Neural crest cell (in vitro differentiated cells): ENCODE measurements around the gene NFAM1. TPM values are rescaled to one million over a fixed set of nuclear protein-coding genes. Genes with fewer than 3 reads are reported as not detected.

ENCODE experiments used
- DNase-seq: peaks from one replicate; pipeline ENCODE4 v3.0.0; 2021; ENCODE audit warnings: low read depth, mixed read lengths, low spot score
- H3K27ac Mint-ChIP-seq: one replicate; pipeline ENCODE4 v1.8.0; 2021; ENCODE audit warnings: mild to moderate bottlenecking, mixed read lengths; ENCODE audit not compliant: unreplicated experiment
- H3K27me3 Mint-ChIP-seq: 2 replicates; pipeline ENCODE4 v1.8.0; 2021; ENCODE audit warnings: low read depth, mild to moderate bottlenecking, mixed read lengths
- H3K36me3 Mint-ChIP-seq: 2 replicates; pipeline ENCODE4 v1.8.0; 2021; ENCODE audit warnings: low read depth, mild to moderate bottlenecking, mixed read lengths
- H3K4me1 Mint-ChIP-seq: 2 replicates; pipeline ENCODE4 v1.8.0; 2021; ENCODE audit warnings: mixed read lengths
- H3K4me3 Mint-ChIP-seq: one replicate; pipeline ENCODE4 v1.8.0; 2021; ENCODE audit warnings: mild to moderate bottlenecking, mixed read lengths
- H3K9me3 Mint-ChIP-seq: 2 replicates; pipeline ENCODE4 v1.8.0; 2021; ENCODE audit warnings: mixed read lengths
- total RNA-seq: library from RNA; stranded (reverse); gene quantifications from 2 replicates; pipeline ENCODE4 v1.2.1, GENCODE V29; 2021
- TF ChIP-seq, protein P1 (sequence below): fragments of 200-600 bp; sonication (generic); conservative IDR thresholded peaks from 2 replicates; pipeline ENCODE4 v1.5.0; 2021; ENCODE audit warnings: antibody characterized with exemption, mild to moderate bottlenecking

NFAM1 gene
- total RNA-seq, 1 donor from 2014 or later: 0.07 TPM

DNA sequence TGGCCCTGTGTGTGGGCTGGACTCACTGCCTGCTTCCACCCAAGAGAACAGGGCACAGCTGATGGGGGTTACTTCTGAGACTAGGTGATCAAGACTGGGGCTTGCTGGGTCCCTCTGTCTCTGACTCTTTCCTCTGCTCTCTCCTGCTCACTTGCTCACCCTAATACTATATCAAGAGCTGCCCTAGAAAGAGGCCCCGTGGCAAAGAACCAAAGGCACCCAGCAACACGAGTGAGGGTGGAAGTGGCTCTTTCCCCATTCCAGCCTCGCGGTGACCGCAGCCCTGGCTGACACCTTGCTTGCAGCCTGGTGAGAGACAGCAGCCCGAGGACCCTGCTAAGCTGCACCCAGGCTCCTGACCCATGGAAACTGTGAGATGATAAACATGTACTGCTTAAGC is 20.7 kb upstream of the NFAM1 start:
- TF ChIP-seq, protein P1, sequence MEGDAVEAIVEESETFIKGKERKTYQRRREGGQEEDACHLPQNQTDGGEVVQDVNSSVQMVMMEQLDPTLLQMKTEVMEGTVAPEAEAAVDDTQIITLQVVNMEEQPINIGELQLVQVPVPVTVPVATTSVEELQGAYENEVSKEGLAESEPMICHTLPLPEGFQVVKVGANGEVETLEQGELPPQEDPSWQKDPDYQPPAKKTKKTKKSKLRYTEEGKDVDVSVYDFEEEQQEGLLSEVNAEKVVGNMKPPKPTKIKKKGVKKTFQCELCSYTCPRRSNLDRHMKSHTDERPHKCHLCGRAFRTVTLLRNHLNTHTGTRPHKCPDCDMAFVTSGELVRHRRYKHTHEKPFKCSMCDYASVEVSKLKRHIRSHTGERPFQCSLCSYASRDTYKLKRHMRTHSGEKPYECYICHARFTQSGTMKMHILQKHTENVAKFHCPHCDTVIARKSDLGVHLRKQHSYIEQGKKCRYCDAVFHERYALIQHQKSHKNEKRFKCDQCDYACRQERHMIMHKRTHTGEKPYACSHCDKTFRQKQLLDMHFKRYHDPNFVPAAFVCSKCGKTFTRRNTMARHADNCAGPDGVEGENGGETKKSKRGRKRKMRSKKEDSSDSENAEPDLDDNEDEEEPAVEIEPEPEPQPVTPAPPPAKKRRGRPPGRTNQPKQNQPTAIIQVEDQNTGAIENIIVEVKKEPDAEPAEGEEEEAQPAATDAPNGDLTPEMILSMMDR: no peak
- no peak for DNase-seq
- no peak overlapping the region for H3K4me3 Mint-ChIP-seq
- no peaks in the 10 kb centered on the region for H3K36me3 Mint-ChIP-seq
- H3K4me1 Mint-ChIP-seq: no peaks in the 10 kb centered on the region
- peaks cover 16% of the 10 kb centered on the region for H3K27me3 Mint-ChIP-seq
- no peak overlapping the region for H3K27ac Mint-ChIP-seq
- H3K9me3 Mint-ChIP-seq: peaks cover 3% of the 10 kb centered on the region

DNA sequence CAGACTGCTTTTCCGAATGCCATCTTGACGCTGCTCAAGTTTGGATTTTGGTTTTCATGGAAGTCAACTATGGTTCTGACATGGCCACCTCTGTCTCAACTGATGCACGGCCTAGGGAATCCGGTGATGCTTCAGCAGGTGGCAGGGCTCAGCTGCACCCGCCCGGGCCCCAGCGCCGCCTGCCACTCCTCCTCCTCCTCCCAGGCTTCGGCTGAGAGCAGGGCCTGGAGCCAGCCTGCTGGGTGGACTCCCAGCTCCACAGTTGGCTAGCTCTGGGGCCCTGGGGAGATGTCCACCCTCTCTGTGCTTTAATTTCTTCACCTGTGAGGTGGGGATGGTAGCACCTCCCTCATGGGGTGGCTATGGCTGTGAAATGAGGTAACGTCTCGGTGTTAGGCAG is 20.3 kb upstream of the NFAM1 start:
- TF ChIP-seq, protein P1: no peak
- H3K27ac Mint-ChIP-seq: no peak overlapping the region
- DNase-seq: no peak
- no peaks in the 10 kb centered on the region for H3K4me1 Mint-ChIP-seq
- H3K27me3 Mint-ChIP-seq: peaks cover 16% of the 10 kb centered on the region
- peaks cover 3% of the 10 kb centered on the region for H3K9me3 Mint-ChIP-seq
- no peaks in the 10 kb centered on the region for H3K36me3 Mint-ChIP-seq
- H3K4me3 Mint-ChIP-seq: no peak overlapping the region

DNA sequence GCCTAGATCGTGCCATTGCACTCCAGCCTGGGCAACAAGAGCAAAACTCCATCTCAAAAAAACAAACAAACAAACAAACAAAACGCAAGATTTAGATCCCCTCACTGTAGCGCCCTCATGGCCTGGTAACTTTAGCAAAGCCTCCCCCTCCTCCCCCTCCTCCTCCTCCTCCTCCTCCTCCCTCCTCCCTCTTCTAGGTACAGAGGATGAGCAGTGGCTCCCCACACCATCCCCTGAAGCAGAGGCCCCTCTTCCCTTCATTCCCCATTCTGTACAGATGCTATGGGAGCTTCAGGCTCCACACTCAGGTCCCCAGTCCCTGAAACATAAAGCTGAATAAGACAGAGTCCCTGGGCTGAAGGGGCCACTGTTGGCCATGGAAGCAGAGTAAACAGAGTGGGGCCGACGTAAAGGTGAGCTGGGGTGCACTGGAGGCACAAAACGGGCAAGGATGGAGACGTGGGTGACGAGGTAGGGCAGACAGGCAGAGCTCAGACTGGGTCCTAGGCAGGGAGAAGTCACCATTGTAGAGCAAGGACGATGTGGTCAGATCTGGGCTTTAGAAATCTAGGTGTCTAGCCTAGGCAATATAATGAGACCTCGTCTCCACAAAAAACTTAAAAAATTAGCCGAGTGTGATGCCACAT is 19.4 kb upstream of the NFAM1 start:
- Mint-ChIP-seq H3K27ac (no peak overlapping the region), H3K4me1 (no peaks in the 10 kb centered on the region), H3K9me3 (peaks cover 3% of the 10 kb centered on the region), H3K36me3 (no peaks in the 10 kb centered on the region), H3K4me3 (no peak overlapping the region), H3K27me3 (peaks cover 15% of the 10 kb centered on the region)
- no peak for DNase-seq
- TF ChIP-seq, protein P1: no peak

DNA sequence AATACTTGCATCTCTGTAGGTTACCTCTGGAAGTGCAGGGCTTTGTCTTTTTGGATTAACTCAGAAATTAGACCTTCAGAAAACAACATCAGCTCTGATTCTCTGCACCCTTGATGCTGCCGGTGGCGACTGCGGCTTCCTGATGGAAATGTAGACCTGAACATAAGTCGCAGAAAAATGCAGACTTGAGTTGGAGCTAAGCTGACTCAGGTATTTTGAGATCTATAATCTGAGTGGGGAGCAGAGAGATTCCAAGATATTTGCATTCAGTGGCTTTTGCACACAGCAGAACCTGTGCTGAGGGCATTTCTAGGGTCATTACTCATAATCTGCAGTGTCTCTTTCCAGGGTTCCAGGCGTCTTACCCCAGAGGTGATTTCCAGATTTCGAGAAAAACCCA is 18.7 kb upstream of the NFAM1 start:
- Mint-ChIP-seq H3K36me3 (no peaks in the 10 kb centered on the region), H3K4me1 (no peaks in the 10 kb centered on the region), H3K27ac (no peak overlapping the region), H3K4me3 (no peak overlapping the region), H3K27me3 (peaks cover 11% of the 10 kb centered on the region), H3K9me3 (no peaks in the 10 kb centered on the region)
- DNase-seq: no peak
- TF ChIP-seq, protein P1: no peak

DNA sequence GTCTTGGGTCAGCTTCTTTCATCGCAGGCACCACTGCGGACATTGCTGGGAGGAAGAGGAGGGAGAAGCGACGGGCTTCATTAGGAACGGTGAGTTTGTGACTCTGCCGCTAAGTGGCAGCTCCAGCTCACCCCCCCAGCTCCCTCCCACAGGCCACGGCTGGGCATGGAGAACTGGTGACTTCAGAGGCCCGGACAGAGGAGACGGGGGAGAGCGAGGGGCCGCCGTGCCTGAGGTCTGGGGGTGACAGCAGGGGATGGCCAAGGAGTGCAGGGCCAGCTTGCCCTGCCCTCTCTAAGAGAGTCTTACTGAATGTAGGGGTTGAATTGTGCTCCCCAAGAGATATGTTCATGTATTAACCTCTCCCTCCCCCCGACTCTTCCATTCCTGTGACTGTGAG is 13.9 kb upstream of the NFAM1 start:
- H3K27ac Mint-ChIP-seq: no peak overlapping the region
- no peaks in the 10 kb centered on the region for H3K36me3 Mint-ChIP-seq

More for the DNA sequence above, 13.9 kb upstream of the NFAM1 start:
- no peak overlapping the region for H3K4me3 Mint-ChIP-seq
- TF ChIP-seq, protein P1: no peak
- H3K27me3 Mint-ChIP-seq: peaks cover 6% of the 10 kb centered on the region
- no peak for DNase-seq
- peaks cover 24% of the 10 kb centered on the region for H3K4me1 Mint-ChIP-seq
- H3K9me3 Mint-ChIP-seq: no peaks in the 10 kb centered on the region
